HCT116 (cell line): ENCODE measurements around the gene SRGAP1. TPM values are rescaled to one million over a fixed set of nuclear protein-coding genes. Genes with fewer than 3 reads are reported as not detected.

Experiments
- ATAC-seq: fragments of 200-7000 bp; cut with Tn5 transposase; 2 replicates; pipeline ENCODE4 v1.9.1; 2020; ENCODE audit warnings: mild to moderate bottlenecking, moderate library complexity
- BruUV-seq: library from RNA; stranded (reverse); fragments of 400-500 nt; replicated peaks from 2 replicates; lab custom pipeline; 2021; lab: Mats Ljungman, UMichigan
- CTCF ChIA-PET: fragments of 300-600 bp; sonication (Branson Sonifier 250); formaldehyde crosslinking; loops from one replicate; lab custom pipeline; 2021; ENCODE audit warnings: antibody characterized with exemption; lab: Charles Lee
- POLR2A ChIA-PET: fragments of 300-600, 350-600 bp; sonication (Branson Sonifier 250); formaldehyde crosslinking; loops from one replicate; lab custom pipeline; 2021; ENCODE audit warnings: antibody characterized with exemption; lab: Charles Lee
- RAD21 ChIA-PET, 2 experiments: fragments of 300-600 bp; sonication (Branson Sonifier 250); formaldehyde crosslinking; loops; one replicate each; lab custom pipeline; 2023; ENCODE audit warnings: low total read pairs in 2 of 2; ENCODE audit not compliant: uncharacterized antibody in 2 of 2, unreplicated experiment in 2 of 2, low non-redundant PET in 1 of 2; lab: Charles Lee
- DNase-seq: peaks from one replicate; pipeline ENCODE4 v3.0.0-alpha.2; 2010; ENCODE audit warnings: low read depth, low spot score
- H2AFZ ChIP-seq: fragments of 200-600 bp; shearing (Covaris generic), sonication (generic); 2 replicates; pipeline ENCODE4 v1.6.1; 2017; ENCODE audit warnings: low read depth, mixed run types, mixed read lengths, antibody characterized with exemption, low read length; ENCODE audit not compliant: poor library complexity, severe bottlenecking
- H3K27ac ChIP-seq: 2 replicates; pipeline ENCODE4 v1.5.1; 2012; ENCODE audit warnings: low read depth, low read length
- H3K27me3 ChIP-seq: fragments of 200-600 bp; sonication (generic); 2 replicates; pipeline ENCODE4 v1.6.1; 2016; ENCODE audit warnings: mixed run types, low read length, mixed read lengths; ENCODE audit not compliant: insufficient read depth
- H3K36me3 ChIP-seq, 2 experiments: fragments of 200-500 bp in 1 of 2; fragments of 200-600 bp in 1 of 2; sonication (Bioruptor generic) in 1 of 2; sonication (generic) in 1 of 2; 2 replicates each; pipeline versions ENCODE4 v1.5.1 to v1.6.1; 2014 to 2016; ENCODE audit warnings: low read length in 2 of 2, inconsistent platforms in 1 of 2, mixed read lengths in 1 of 2, mixed run types in 1 of 2; ENCODE audit not compliant: insufficient read depth in 2 of 2, control insufficient read depth in 1 of 2
- H3K4me1 ChIP-seq, 2 experiments: fragments of 200-600 bp in 1 of 2; sonication (generic) in 1 of 2; 2 replicates each; pipeline versions ENCODE4 v1.5.1 to v1.6.1; 2012 to 2017; ENCODE audit warnings: low read length in 2 of 2, inconsistent platforms in 1 of 2, mild to moderate bottlenecking in 1 of 2, mixed read lengths in 1 of 2, mixed run types in 1 of 2, moderate library complexity in 1 of 2; ENCODE audit not compliant: insufficient read depth in 2 of 2, control insufficient read depth in 1 of 2
- H3K4me2 ChIP-seq: fragments of 200-600 bp; sonication (generic); 2 replicates; pipeline ENCODE4 v1.6.1; 2017; ENCODE audit warnings: mixed run types, low read length, mixed read lengths
- H3K4me3 ChIP-seq, 2 experiments: fragments of 200-600 bp in 1 of 2; sonication (generic) in 1 of 2; replicated peaks in 1 of 2; 2 replicates each; pipeline ENCODE4 v1.5.1; 2011 to 2016; ENCODE audit warnings: low read length in 2 of 2, control low read depth in 1 of 2, low read depth in 1 of 2, mild to moderate bottlenecking in 1 of 2, mixed read lengths in 1 of 2, mixed run types in 1 of 2
- H3K79me2 ChIP-seq: fragments of 200-600 bp; sonication (generic); 2 replicates; pipeline ENCODE4 v1.6.1; 2017; ENCODE audit warnings: mild to moderate bottlenecking, mixed run types, low read length, moderate library complexity, mixed read lengths; ENCODE audit not compliant: insufficient read depth
- H3K9ac ChIP-seq: fragments of 200-600 bp; sonication (generic); 2 replicates; pipeline ENCODE4 v1.6.1; 2016; ENCODE audit warnings: low read length, mixed read lengths
- H3K9me2 ChIP-seq: fragments of 200-600 bp; sonication (generic), shearing (Covaris generic); 2 replicates; pipeline ENCODE4 v1.6.1; 2017; ENCODE audit warnings: mixed run types, mild to moderate bottlenecking, moderate library complexity; ENCODE audit not compliant: insufficient read depth
- H3K9me3 ChIP-seq, 2 experiments: fragments of 200-500 bp in 1 of 2; fragments of 200-600 bp in 1 of 2; sonication (Bioruptor generic) in 1 of 2; sonication (generic) in 1 of 2; 2 replicates each; pipeline ENCODE4 v1.6.1; 2014 to 2017; ENCODE audit warnings: low read length in 2 of 2, mixed read lengths in 2 of 2, inconsistent platforms in 1 of 2, low read depth in 1 of 2, mild to moderate bottlenecking in 1 of 2, mixed run types in 1 of 2, moderate library complexity in 1 of 2; ENCODE audit not compliant: control insufficient read depth in 1 of 2, insufficient read depth in 1 of 2
- H4K20me1 ChIP-seq: fragments of 200-600 bp; sonication (generic), shearing (Covaris generic); 2 replicates; pipeline ENCODE4 v1.6.1; 2017; ENCODE audit warnings: mixed run types, mild to moderate bottlenecking, moderate library complexity; ENCODE audit not compliant: insufficient read depth
- ATF3 ChIP-seq: IDR thresholded peaks from 2 replicates; pipeline ENCODE4 v1.6.1; 2012
- CTCF ChIP-seq, 3 experiments: fragments of 200-600 bp in 1 of 3; sonication (generic) in 1 of 3; IDR thresholded peaks in 2 of 3; conservative IDR thresholded peaks in 1 of 3; 2 replicates each; pipeline ENCODE4 v1.5.1; 2012 to 2017; ENCODE audit warnings: low read depth in 2 of 3, low read length in 2 of 3, antibody characterized with exemption in 1 of 3, borderline replicate concordance in 1 of 3, control low read depth in 1 of 3, mild to moderate bottlenecking in 1 of 3, mixed read lengths in 1 of 3, mixed run types in 1 of 3, moderate library complexity in 1 of 3; ENCODE audit not compliant: insufficient read depth in 1 of 3
- EGR1 ChIP-seq: IDR thresholded peaks from 2 replicates; pipeline ENCODE4 v1.6.1; 2012; ENCODE audit warnings: low read depth
- EZH2phosphoT487 ChIP-seq: fragments of 200-600 bp; IDR thresholded peaks from 2 replicates; pipeline ENCODE4 v1.6.1; 2018; ENCODE audit warnings: antibody characterized with exemption, borderline replicate concordance
- FOSL1 ChIP-seq: IDR thresholded peaks from 2 replicates; pipeline ENCODE4 v1.6.1; 2012; ENCODE audit warnings: low read depth
- JUND ChIP-seq: IDR thresholded peaks from 2 replicates; pipeline ENCODE4 v1.6.1; 2012
- POLR2AphosphoS5 ChIP-seq: IDR thresholded peaks from 2 replicates; pipeline ENCODE4 v1.6.1; 2011; ENCODE audit warnings: mild to moderate bottlenecking, low read depth, low read length, moderate library complexity
- REST ChIP-seq: IDR thresholded peaks from 2 replicates; pipeline ENCODE4 v1.6.1; 2012; ENCODE audit warnings: low read depth
- SIN3A ChIP-seq: IDR thresholded peaks from 2 replicates; pipeline ENCODE4 v1.6.1; 2012; ENCODE audit warnings: low read depth
- SP1 ChIP-seq: IDR thresholded peaks from 2 replicates; pipeline ENCODE4 v1.6.1; 2012; ENCODE audit warnings: low read depth
- YY1 ChIP-seq: IDR thresholded peaks from 2 replicates; pipeline ENCODE4 v1.6.1; 2011; ENCODE audit warnings: low read length, low read depth, moderate library complexity, mild to moderate bottlenecking; ENCODE audit not compliant: insufficient replicate concordance; ENCODE audit errors: extremely low read depth
- ZBTB33 ChIP-seq: IDR thresholded peaks from 2 replicates; pipeline ENCODE4 v1.6.1; 2011; ENCODE audit warnings: mild to moderate bottlenecking, low read length, moderate library complexity; ENCODE audit not compliant: insufficient replicate concordance; ENCODE audit errors: extremely low read depth
- ZFX ChIP-seq: fragments of 450-650 bp; IDR thresholded peaks from 2 replicates; pipeline ENCODE4 v1.6.1; 2017
- intact Hi-C: fragments of 100-400 bp; cut with micrococcal nuclease; formaldehyde crosslinking; loops from 2 replicates; pipeline ENCODE4 v1.10.0; 2022
- total RNA-seq: library from RNA; stranded (reverse); gene quantifications from one replicate; pipeline ENCODE4 v1.2.1, GENCODE V29; 2021; ENCODE audit not compliant: unreplicated experiment

SRGAP1 gene
- total RNA-seq, 1 experiment from 2014 or later, result 16.6 TPM

GRCh38 chr12:63857771-63858670 is 13.5 kb downstream of the SRGAP1 start:
- intact Hi-C loops, result no loop called here
- BruUV-seq, result no TSS peak
- POLR2A ChIA-PET, result no interaction called here

More at GRCh38 chr12:63857771-63858670, 13.5 kb downstream of the SRGAP1 start:
- H3K36me3 ChIP-seq, result no peaks in the 10 kb centered on the region
- CTCF ChIA-PET, result no interaction called here
- H2AFZ ChIP-seq, result no peak overlapping the region
- no peak for ATAC-seq
- RAD21 ChIA-PET, result no interaction called here
- peaks cover 83% of the 10 kb centered on the region for H3K79me2 ChIP-seq
- peaks cover 43 to 49% of the 10 kb centered on the region in 2 experiments for H3K4me1 ChIP-seq
- H3K27ac ChIP-seq, result peak overlapping the region; percentile 22; the same call in 1 of the 2 replicates
- no peak for DNase-seq
- TF ChIP-seq REST (no peak), SP1 (no peak), ZFX (no peak), SIN3A (no peak), EZH2phosphoT487 (no peak), ATF3 (no peak), JUND (no peak), ZBTB33 (no peak), EGR1 (no peak), POLR2AphosphoS5 (no peak), CTCF (IDR thresholded peaks at IDR 0.05 in 2 of 3, conservative IDR thresholded peaks at IDR 0.05 in 1 of 3; ENCODE audit: borderline replicate concordance in 1 of 3, insufficient read depth in 1 of 3, low read depth in 2 of 3, low read length in 2 of 3) (no peak), FOSL1 (no peak), YY1 (no peak)
- TF ChIP-seq, all 23 proteins: peak for 0
- Histone ChIP-seq H3K9me3 (no peaks in the 10 kb centered on the region), H3K4me3 (no peak overlapping the region), H3K27me3 (no peaks in the 10 kb centered on the region), H3K9ac (no peak overlapping the region), H3K4me2 (peak overlapping the region; percentile 44), H4K20me1 (no peaks in the 10 kb centered on the region), H3K9me2 (no peaks in the 10 kb centered on the region)
